Activated T-helper 1 cell treated with anti-CD3 and anti-CD28 coated beads, Interleukin-12 subunit alpha, Interleukin-12 subunit beta, Interleukin-2, Interleukin-4 antibody, amounts not matched to agents 30 ng/mL and 10 ng/mL and 1 ng/mL, durations not matched to agents 14 hours and 24 hours and 36 hours (primary cell): ENCODE data around the gene GATB. TPM values are rescaled to one million over a fixed set of nuclear protein-coding genes. Genes with fewer than 3 reads are reported as not detected.

Source experiments
- DNase-seq: peaks from one replicate; pipeline ENCODE4 v3.0.0; 2021; ENCODE audit warnings: low spot score
- H3K27ac Mint-ChIP-seq: one replicate; pipeline ENCODE4 v1.8.0; 2021; ENCODE audit warnings: mild to moderate bottlenecking, mixed read lengths
- H3K27me3 Mint-ChIP-seq: one replicate; pipeline ENCODE4 v1.8.0; 2022; ENCODE audit warnings: mild to moderate bottlenecking, moderate library complexity, mixed read lengths; ENCODE audit not compliant: insufficient read depth
- H3K36me3 Mint-ChIP-seq: one replicate; pipeline ENCODE4 v1.8.0; 2021; ENCODE audit warnings: low read depth, mixed read lengths
- H3K4me1 Mint-ChIP-seq: one replicate; pipeline ENCODE4 v1.8.0; 2021; ENCODE audit warnings: low read depth, mixed read lengths
- H3K4me3 Mint-ChIP-seq: one replicate; pipeline ENCODE4 v1.8.0; 2021; ENCODE audit warnings: mild to moderate bottlenecking, moderate library complexity, mixed read lengths
- H3K9me3 Mint-ChIP-seq: one replicate; pipeline ENCODE4 v1.8.0; 2021; ENCODE audit warnings: mixed read lengths
- intact Hi-C: fragments of 100-400 bp; cut with micrococcal nuclease; formaldehyde crosslinking; loops from one replicate; pipeline ENCODE4 v1.15.1; 2024
- total RNA-seq: library from RNA; stranded (reverse); gene quantifications from 2 replicates; pipeline ENCODE4 v1.2.3, GENCODE V29; 2022

Gene GATB, protein sequence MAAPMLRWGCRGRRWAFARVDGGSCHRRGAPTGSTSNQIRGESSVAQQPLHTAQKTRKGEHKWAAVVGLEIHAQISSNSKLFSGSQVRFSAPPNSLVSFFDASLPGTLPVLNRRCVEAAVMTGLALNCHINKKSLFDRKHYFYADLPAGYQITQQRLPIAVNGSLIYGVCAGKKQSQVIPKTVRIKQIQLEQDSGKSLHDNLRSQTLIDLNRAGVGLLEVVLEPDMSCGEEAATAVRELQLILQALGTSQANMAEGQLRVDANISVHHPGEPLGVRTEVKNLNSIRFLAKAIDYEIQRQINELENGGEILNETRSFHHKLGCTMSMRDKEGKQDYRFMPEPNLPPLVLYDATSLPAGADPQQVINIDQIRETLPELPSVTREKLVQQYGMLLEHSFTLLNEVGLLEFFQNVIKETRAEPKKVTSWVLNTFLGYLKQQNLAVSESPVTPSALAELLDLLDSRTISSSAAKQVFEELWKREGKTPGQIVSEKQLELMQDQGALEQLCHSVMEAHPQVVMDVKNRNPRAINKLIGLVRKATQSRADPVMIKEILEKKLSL
- total RNA-seq = 16.1 and 20.0 TPM in 2 replicates

DNA sequence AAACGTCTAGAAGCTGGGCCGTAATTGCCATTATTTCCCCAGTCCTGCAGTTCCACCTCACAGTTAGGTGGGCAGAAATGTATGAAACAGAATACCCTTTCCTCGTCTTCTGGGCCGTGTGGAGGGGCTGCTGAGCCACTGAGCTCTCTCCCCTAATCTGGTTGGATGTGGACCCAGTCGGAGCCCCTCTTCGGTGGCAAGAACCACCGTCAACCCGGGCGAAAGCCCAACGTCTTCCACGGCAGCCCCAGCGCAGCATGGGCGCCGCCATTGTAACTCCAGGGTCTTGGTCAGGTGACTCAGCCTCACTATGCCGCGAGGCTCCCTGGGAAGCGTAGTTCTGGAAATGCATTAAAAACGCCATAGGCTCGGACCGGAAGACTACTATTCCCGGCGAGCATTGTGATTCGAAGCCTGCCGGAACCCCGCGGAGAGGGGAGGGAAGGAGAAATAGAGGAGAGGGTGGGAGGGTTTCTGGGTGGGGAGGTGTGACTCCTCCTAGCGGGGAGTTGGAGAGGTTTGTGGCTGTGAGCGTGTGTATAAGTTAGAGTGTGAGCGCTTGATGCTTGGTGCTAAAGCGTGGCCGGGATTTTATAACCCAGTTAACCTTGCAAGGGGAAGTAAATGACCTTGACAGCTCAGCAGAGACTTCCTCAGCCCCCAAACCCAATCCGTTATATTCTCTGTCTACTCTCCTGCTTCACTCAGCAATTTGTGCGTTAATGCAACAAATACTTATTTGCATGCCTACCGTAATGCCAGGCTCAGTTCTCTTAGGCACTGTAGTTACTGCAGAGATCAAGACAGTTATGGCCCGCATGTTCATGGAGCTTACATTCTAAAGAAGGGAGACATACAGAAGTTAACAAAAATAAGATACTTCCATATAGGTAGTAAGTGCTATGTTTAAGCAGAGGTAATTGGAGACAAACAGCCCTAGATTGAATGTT, at the start of gene GATB:
Gene GATB (minus strand): TSS at position 296 of the 950 bp plus-strand sequence. CDS start 25 bp downstream, at position 271.
- peak; percentile 88 for DNase-seq
- peak within 1 kb of the TSS; percentile 97 for H3K27ac Mint-ChIP-seq
- peaks cover 5% of the 10 kb centered on the region for H3K36me3 Mint-ChIP-seq
- intact Hi-C loops = loop anchor here (1.0 to 10.0 kb wide), 12 partner anchors 61 to 1018 kb away; partner anchors contain the start of genes ARFIP1, FBXW7, RPS3A and TIGD4
- peaks cover 21% of the 10 kb centered on the region for H3K4me1 Mint-ChIP-seq
- H3K4me3 Mint-ChIP-seq = peak within 1 kb of the TSS; percentile 98
- peaks cover 6% of the 10 kb centered on the region for H3K27me3 Mint-ChIP-seq
- peaks cover 3% of the 10 kb centered on the region for H3K9me3 Mint-ChIP-seq

DNA sequence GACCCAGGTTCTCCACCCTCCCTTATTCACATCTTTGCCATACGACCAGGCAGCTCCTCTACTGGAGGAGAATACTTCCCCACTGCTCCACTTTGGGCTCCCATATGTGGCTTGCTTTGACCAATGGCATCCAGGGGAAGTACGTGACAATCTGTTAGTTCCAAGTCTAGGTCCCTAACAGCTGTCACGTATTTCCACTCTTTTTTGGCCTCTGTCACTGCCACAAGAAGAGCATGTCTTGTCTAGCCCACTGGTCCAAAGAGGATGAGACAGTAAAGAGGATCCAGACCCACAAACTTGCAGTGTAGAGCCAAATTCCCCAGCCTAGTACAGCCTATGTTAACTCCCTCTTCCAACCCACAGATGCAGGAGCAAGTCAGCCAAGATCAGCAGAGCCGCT, 49.7 kb upstream of the GATB start:
- Mint-ChIP-seq H3K27me3 (no peaks in the 10 kb centered on the region), H3K9me3 (no peaks in the 10 kb centered on the region), H3K4me3 (no peak overlapping the region), H3K36me3 (no peaks in the 10 kb centered on the region), H3K27ac (no peak overlapping the region), H3K4me1 (no peaks in the 10 kb centered on the region)
- no peak for DNase-seq
- intact Hi-C loops = no loop called here

DNA sequence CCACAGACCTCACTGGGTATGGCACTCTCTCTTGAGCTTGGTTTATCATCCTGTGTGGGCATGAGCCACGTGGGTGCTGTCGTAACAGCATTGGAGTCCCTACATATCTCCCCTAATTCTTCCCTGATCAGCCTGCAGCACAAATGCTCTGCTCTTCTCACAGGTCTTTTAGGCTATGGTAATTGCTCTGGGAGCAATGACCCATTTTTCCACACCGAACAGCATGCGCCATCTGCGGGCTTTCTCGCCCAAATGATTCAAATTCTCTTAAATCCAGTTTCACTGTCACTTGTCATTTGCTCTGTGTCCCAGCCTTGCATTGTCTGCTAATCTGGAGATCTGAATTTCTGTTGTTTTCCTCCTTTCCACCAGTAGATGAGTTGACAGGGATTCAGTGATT, 48.9 kb upstream of the GATB start:
- Mint-ChIP-seq H3K4me1 (no peaks in the 10 kb centered on the region), H3K4me3 (no peak overlapping the region), H3K36me3 (no peaks in the 10 kb centered on the region), H3K9me3 (no peaks in the 10 kb centered on the region), H3K27me3 (no peaks in the 10 kb centered on the region), H3K27ac (no peak overlapping the region)
- intact Hi-C loops = no loop called here
- DNase-seq = no peak

DNA sequence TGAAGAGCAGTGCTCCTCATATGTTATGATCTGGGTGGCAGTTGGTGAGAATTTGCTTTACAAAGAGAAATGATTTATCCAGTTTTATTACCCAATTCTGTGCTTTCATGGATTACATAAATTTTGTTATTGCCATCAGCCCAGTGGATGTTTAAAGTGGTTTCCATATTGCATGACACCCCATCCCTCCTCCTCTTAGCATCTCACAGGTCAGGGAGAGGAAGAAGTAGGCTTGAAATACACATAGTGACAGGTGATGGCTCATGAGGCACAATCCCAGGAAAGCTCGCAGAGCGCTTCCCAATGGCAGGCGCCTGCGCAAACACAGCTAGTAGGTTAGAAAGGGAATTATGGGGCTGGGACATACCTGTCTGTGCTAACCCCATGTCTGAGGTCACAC, 47.7 kb upstream of the GATB start:
- H3K36me3 Mint-ChIP-seq = no peaks in the 10 kb centered on the region
- no peaks in the 10 kb centered on the region for H3K4me1 Mint-ChIP-seq
- H3K27me3 Mint-ChIP-seq = no peaks in the 10 kb centered on the region
- no peak for DNase-seq
- H3K9me3 Mint-ChIP-seq = no peaks in the 10 kb centered on the region
- intact Hi-C loops = no loop called here
- no peak overlapping the region for H3K27ac Mint-ChIP-seq
- H3K4me3 Mint-ChIP-seq = no peak overlapping the region

DNA sequence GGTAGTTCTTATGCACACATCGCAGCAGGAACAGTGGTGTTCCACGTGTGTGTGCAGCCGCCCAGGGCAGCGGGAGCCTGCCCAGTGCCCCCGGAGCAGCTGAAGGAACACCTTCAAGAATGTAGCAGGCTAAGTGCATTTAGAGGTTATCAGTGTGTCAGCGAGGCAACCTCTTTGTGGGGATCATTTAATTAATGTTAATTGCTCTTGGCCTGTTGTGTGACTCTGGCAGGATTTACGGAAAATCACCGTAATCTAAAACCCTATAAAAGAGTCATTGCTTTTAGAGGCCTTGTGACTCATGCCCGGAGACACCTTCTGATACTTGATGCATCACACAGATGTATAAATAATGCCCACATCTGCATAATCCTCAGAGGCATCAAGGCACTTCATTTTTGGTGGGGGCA, 47.3 kb upstream of the GATB start:
- H3K27me3 Mint-ChIP-seq = no peaks in the 10 kb centered on the region
- H3K4me1 Mint-ChIP-seq = no peaks in the 10 kb centered on the region
- no peak for DNase-seq
- H3K36me3 Mint-ChIP-seq = no peaks in the 10 kb centered on the region
- H3K27ac Mint-ChIP-seq = no peak overlapping the region
- intact Hi-C loops = no loop called here
- no peaks in the 10 kb centered on the region for H3K9me3 Mint-ChIP-seq
- no peak overlapping the region for H3K4me3 Mint-ChIP-seq

DNA sequence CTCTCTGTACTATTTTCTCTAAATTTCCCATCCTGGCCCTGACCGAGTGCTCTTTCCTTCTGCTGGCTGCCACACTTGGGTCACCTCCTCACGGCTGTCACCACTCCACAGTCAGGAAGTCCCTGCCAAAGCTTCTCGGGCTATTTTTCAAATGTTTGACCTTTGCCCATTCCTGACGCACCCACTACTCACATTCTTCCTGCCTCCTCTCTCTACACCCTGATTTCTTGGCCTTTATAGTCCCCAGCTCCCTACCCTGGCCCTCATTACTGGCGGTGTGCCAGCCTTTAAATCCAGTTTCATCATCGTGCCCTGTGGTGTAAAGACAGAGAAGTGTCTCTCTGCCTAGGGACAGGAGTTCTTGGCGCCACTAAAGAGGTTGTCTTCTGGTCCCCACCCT, 46.4 kb upstream of the GATB start:
- no peak for DNase-seq
- no peaks in the 10 kb centered on the region for H3K9me3 Mint-ChIP-seq
- no peaks in the 10 kb centered on the region for H3K27me3 Mint-ChIP-seq
- no peak overlapping the region for H3K4me3 Mint-ChIP-seq
- H3K27ac Mint-ChIP-seq = no peak overlapping the region
- no peaks in the 10 kb centered on the region for H3K36me3 Mint-ChIP-seq
- intact Hi-C loops = no loop called here
- no peaks in the 10 kb centered on the region for H3K4me1 Mint-ChIP-seq

DNA sequence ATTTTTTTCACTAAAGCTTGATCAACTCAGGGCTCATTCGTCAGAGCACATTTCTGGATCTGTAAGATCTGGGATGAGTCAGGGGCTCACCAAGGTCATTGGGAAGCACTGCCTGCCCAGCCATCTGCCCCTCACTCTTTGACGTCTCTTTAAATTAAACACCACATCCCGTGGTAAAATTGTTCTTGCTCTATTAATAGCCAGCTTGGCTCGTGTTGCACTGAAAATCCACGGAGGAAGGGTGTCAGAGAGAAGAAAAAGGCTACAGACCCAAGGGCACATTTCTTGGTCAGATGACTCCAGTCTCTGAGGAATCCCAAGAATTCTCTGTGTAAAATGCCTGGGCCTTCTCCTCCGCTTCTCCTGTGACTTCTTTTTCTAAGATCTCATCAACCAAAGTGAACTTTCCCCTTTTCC, 45.7 kb upstream of the GATB start:
- no peak overlapping the region for H3K4me3 Mint-ChIP-seq
- H3K27me3 Mint-ChIP-seq = no peaks in the 10 kb centered on the region
- H3K9me3 Mint-ChIP-seq = no peaks in the 10 kb centered on the region
- intact Hi-C loops = no loop called here
- H3K27ac Mint-ChIP-seq = no peak overlapping the region
- H3K36me3 Mint-ChIP-seq = no peaks in the 10 kb centered on the region
- DNase-seq = no peak
- no peaks in the 10 kb centered on the region for H3K4me1 Mint-ChIP-seq

DNA sequence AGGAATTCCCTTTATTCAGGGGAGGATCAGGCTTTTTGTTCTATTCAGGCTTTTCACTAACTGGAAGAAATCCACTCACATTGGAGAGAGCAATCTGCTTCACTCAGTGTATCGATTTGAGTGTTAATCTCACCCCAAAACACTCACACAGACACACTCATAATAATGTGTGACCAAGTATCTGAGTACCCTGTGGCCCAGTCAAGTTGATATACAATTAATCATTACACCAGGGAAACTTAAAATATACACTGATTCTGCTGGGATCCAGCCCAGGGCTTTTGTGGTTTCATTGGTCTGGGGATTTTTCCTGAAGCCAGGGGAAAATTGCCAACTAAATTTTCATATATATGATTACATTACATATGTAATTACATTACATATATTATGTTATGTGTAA, 44.0 kb upstream of the GATB start:
- DNase-seq = no peak
- no peaks in the 10 kb centered on the region for H3K27me3 Mint-ChIP-seq
- H3K36me3 Mint-ChIP-seq = no peaks in the 10 kb centered on the region
- no peaks in the 10 kb centered on the region for H3K4me1 Mint-ChIP-seq
- no peaks in the 10 kb centered on the region for H3K9me3 Mint-ChIP-seq
- no peak overlapping the region for H3K4me3 Mint-ChIP-seq
- intact Hi-C loops = loop anchor here (5.0 kb wide), 1 partner anchor 77 kb away; no protein-coding TSS in a partner anchor
- no peak overlapping the region for H3K27ac Mint-ChIP-seq

DNA sequence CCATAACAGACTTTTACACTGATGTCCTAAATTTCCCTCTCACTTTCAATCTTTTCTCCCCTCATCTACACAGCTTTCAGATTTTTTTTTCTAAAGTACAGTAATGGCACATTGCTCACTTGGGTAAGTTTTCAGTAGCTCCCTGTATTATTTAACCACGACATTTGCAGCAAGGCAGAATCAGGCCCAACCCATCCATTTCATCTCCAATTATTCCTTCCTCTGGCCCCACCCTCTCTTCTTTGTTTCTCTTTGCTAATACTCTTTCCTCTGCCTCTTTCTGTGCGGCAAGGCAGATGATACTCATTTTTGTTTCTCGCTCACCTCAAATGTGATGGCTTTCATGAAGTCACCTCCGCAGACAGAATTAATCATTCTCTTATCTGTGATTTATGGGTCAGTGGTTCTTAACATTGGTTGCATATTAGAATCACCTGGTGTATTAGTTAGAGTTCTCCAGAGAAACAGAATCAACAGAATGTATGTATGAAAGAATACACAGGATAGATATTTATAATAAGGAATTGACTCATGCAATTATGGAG, 43.4 kb upstream of the GATB start:
- H3K36me3 Mint-ChIP-seq = no peaks in the 10 kb centered on the region
- no peaks in the 10 kb centered on the region for H3K4me1 Mint-ChIP-seq
- no peak for DNase-seq
- intact Hi-C loops = loop anchor here (5.0 kb wide), 1 partner anchor 78 kb away; no protein-coding TSS in a partner anchor
- no peak overlapping the region for H3K4me3 Mint-ChIP-seq
- H3K9me3 Mint-ChIP-seq = no peaks in the 10 kb centered on the region
- no peak overlapping the region for H3K27ac Mint-ChIP-seq
- no peaks in the 10 kb centered on the region for H3K27me3 Mint-ChIP-seq

DNA sequence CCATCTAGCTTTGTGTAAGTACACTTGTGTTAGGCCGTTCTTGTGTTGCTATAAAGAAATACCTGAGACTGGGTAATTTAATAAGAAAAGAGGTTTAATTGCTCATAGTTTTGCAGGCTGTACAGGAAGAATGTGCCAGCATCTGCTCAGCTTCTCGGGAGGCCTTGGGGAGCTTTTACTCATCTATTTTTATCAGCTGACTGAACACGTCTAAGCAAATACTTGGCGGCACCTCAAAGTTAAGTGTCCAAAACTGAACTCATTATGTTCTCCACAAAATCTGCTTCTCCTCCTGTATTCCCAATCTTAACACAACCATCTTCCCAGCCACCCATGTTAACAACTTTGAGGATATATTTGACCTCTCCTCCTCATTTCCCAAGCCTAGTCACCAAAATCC, 42.4 kb upstream of the GATB start:
- Mint-ChIP-seq H3K4me3 (no peak overlapping the region), H3K27ac (no peak overlapping the region), H3K4me1 (no peaks in the 10 kb centered on the region), H3K9me3 (no peaks in the 10 kb centered on the region), H3K27me3 (no peaks in the 10 kb centered on the region), H3K36me3 (no peaks in the 10 kb centered on the region)
- DNase-seq = no peak
- intact Hi-C loops = loop anchor here (5.0 kb wide), 1 partner anchor 79 kb away; no protein-coding TSS in a partner anchor

DNA sequence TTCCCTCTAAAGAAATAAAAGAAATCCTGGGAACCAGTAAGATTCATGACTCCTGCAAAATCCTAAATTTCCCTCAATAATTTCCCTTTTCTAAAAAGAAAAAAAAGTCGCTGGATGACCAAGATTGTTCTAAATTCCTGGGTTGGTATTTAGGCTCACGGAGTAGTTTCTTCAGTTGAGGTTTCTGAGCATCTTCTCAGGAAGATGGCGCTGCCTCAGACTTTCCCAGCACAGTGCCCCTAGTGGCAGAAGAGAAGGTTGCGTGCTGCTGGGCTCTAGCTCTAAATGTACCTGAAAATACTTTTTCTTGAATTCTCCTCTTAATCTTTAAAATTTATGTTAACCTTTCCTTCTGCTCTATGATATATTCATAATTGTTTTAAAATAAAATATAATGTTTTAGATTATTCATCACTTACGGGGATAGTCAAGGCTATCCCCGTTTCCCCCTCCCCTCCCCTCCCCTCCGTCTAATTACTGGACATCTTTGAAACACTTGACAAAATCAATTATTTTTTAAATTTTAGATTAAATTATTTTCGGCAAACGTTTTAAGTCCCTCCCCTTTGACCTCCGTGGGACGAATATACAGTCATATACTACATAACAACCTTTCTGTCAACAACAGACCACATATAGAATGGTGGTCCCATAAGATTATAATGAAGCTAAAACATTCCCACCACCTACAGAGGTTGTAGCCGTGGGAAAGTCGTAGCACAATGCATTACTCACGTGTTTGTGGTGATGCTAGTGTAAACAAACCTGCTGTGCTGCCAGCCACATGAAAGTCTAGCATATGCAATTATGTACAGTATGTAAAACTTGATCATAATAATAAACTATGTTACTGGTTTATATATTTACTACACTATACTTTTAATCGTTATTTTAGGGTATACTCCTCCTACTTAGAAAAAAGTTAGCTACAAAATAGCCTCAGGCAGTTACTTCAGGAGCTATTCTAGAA, 41.0 kb upstream of the GATB start:
- H3K9me3 Mint-ChIP-seq = no peaks in the 10 kb centered on the region
- DNase-seq = peak; percentile 36
- H3K4me3 Mint-ChIP-seq = no peak overlapping the region
- peaks cover 3% of the 10 kb centered on the region for H3K27me3 Mint-ChIP-seq
- H3K4me1 Mint-ChIP-seq = no peaks in the 10 kb centered on the region
- H3K27ac Mint-ChIP-seq = no peak overlapping the region
- intact Hi-C loops = loop anchor here (5.0 kb wide), 1 partner anchor 80 kb away; no protein-coding TSS in a partner anchor
- no peaks in the 10 kb centered on the region for H3K36me3 Mint-ChIP-seq
